ENCODE results near the gene PLEKHN1.
"Not testable (repeated sequence)": the region's sequence is repeated elsewhere in the genome, so short reads cannot be mapped to it uniquely, and the experiment has no call there.

The PLEKHN1 gene

GRCh38 chr1:992362-992761, 26.1 kb downstream of the PLEKHN1 start:
- no peak overlapping the region for H3K9ac ChIP-seq (ENCODE audit: low read length)
- H3K36me3 ChIP-seq (replicated peaks; ENCODE audit: low read depth, low read length): no peaks in the 10 kb centered on the region
- H3K4me1 ChIP-seq (ENCODE audit: low read length): peaks cover 18% of the 10 kb centered on the region
- no peak for TF ChIP-seq CTCF (IDR thresholded peaks at IDR 0.05; ENCODE audit: low read depth, low read length)
- TF ChIP-seq EZH2phosphoT487 (IDR thresholded peaks at IDR 0.05; ENCODE audit: low read depth): no peak
- H3K4me2 ChIP-seq (ENCODE audit: low read length): peak overlapping the region; percentile 67
- no peaks in the 10 kb centered on the region for H3K79me2 ChIP-seq (ENCODE audit: low read length)
- H3K9me3 ChIP-seq (ENCODE audit: insufficient read depth, low read length): no peaks in the 10 kb centered on the region
- peak overlapping the region; percentile 48 for H3K27ac ChIP-seq (ENCODE audit: low read length)
- peaks cover 23% of the 10 kb centered on the region for H3K27me3 ChIP-seq (ENCODE audit: low read depth, low read length)
- H4K20me1 ChIP-seq (ENCODE audit: insufficient read depth, low read length): peaks cover 2% of the 10 kb centered on the region; the same call in 1 of the 2 replicates
- no peak overlapping the region for H2AFZ ChIP-seq (ENCODE audit: low read depth, low read length)
- H3K4me3 ChIP-seq (ENCODE audit: low read length): 0 out of 2 replicates have a peak overlapping the region, but pooled peaks have one; percentile 27

- H2AFZ ChIP-seq (ENCODE audit: low read depth, low read length): no peak overlapping the region
- no peak overlapping the region for H3K4me3 ChIP-seq (ENCODE audit: low read length)
- H3K4me2 ChIP-seq (ENCODE audit: low read length): no peak overlapping the region
- no peak overlapping the region for H3K27ac ChIP-seq (ENCODE audit: low read length)
- no peaks in the 10 kb centered on the region for H3K9me3 ChIP-seq (ENCODE audit: insufficient read depth, low read length)
- H3K36me3 ChIP-seq (replicated peaks; ENCODE audit: low read depth, low read length): no peaks in the 10 kb centered on the region
- H4K20me1 ChIP-seq (ENCODE audit: insufficient read depth, low read length): peaks cover 2% of the 10 kb centered on the region; the same call in 1 of the 2 replicates
- no peak for TF ChIP-seq EZH2phosphoT487 (IDR thresholded peaks at IDR 0.05; ENCODE audit: low read depth)
- TF ChIP-seq CTCF (IDR thresholded peaks at IDR 0.05; ENCODE audit: low read depth, low read length): no peak
- H3K4me1 ChIP-seq (ENCODE audit: low read length): peaks cover 18% of the 10 kb centered on the region
- H3K9ac ChIP-seq (ENCODE audit: low read length): no peak overlapping the region
- peaks cover 22% of the 10 kb centered on the region for H3K27me3 ChIP-seq (ENCODE audit: low read depth, low read length)
- H3K79me2 ChIP-seq (ENCODE audit: low read length): no peaks in the 10 kb centered on the region
Observed at GRCh38 chr1:993379-993995, 27.2 kb downstream of the PLEKHN1 start.

GRCh38 chr1:994546-994945, 28.3 kb downstream of the PLEKHN1 start:
- not testable (repeated sequence) for H3K4me2 ChIP-seq (ENCODE audit: low read length); H4K20me1 ChIP-seq (ENCODE audit: insufficient read depth, low read length); H3K4me3 ChIP-seq (ENCODE audit: low read length); H3K27ac ChIP-seq (ENCODE audit: low read length); H3K9me3 ChIP-seq (ENCODE audit: insufficient read depth, low read length); H3K9ac ChIP-seq (ENCODE audit: low read length); H3K36me3 ChIP-seq (replicated peaks; ENCODE audit: low read depth, low read length); H3K79me2 ChIP-seq (ENCODE audit: low read length); H2AFZ ChIP-seq (ENCODE audit: low read depth, low read length)
- H3K4me1 ChIP-seq (ENCODE audit: low read length): peaks cover 18% of the 10 kb centered on the region
- H3K27me3 ChIP-seq (ENCODE audit: low read depth, low read length): peaks cover 12% of the 10 kb centered on the region

- Histone ChIP-seq H3K4me1 (ENCODE audit: low read length) (peaks cover 18% of the 10 kb centered on the region), H3K4me3 (ENCODE audit: low read length) (no peak overlapping the region)
Observed at GRCh38 chr1:995665-996633, 29.7 kb downstream of the PLEKHN1 start.

More at GRCh38 chr1:995665-996633, 29.7 kb downstream of the PLEKHN1 start:
- Histone ChIP-seq H3K27ac (ENCODE audit: low read length) (no peak overlapping the region), H3K27me3 (ENCODE audit: low read depth, low read length) (peaks cover 8% of the 10 kb centered on the region; the same call in 1 of the 2 replicates), H2AFZ (ENCODE audit: low read depth, low read length) (no peak overlapping the region), H3K9ac (ENCODE audit: low read length) (no peak overlapping the region), H3K9me3 (ENCODE audit: insufficient read depth, low read length) (no peaks in the 10 kb centered on the region), H3K4me2 (ENCODE audit: low read length) (no peak overlapping the region), H4K20me1 (ENCODE audit: insufficient read depth, low read length) (peaks cover 2% of the 10 kb centered on the region; the same call in 1 of the 2 replicates), H3K36me3 (replicated peaks; ENCODE audit: low read depth, low read length) (no peaks in the 10 kb centered on the region), H3K79me2 (ENCODE audit: low read length) (no peaks in the 10 kb centered on the region)
- TF ChIP-seq EZH2phosphoT487 (IDR thresholded peaks at IDR 0.05; ENCODE audit: low read depth) (no peak), CTCF (IDR thresholded peaks at IDR 0.05; ENCODE audit: low read depth, low read length) (no peak)

Data from OCI-LY3 (cell line).